Smooth muscle cell (in vitro differentiated cells): ENCODE results near the gene SYTL1. TPM values are rescaled to one million over a fixed set of nuclear protein-coding genes. Genes with fewer than 3 reads are reported as not detected.
A peak's percentile ranks its signal among the peaks of the same experiment; 100 is the strongest.

Experiments
- DNase-seq: peaks from one replicate; lab custom pipeline; 2025; ENCODE audit not compliant: unreplicated experiment; lab: John Stamatoyannopoulos, UW
- H2AFZ ChIP-seq: fragments of 200-600 bp; sonication (generic); 2 replicates; pipeline ENCODE4 v1.6.0; 2016; ENCODE audit warnings: antibody characterized with exemption, low read depth, mild to moderate bottlenecking
- H3F3A ChIP-seq: fragments of 200-600 bp; sonication (generic); 2 replicates; pipeline ENCODE4 v1.6.0; 2017; ENCODE audit warnings: antibody characterized with exemption, low read depth
- H3K27ac ChIP-seq: fragments of 200-600 bp; sonication (generic); 2 replicates; pipeline ENCODE4 v1.5.1; 2016; ENCODE audit warnings: low read depth, mild to moderate bottlenecking
- H3K27me3 ChIP-seq: fragments of 200-600 bp; sonication (generic); 2 replicates; pipeline ENCODE4 v1.6.1; 2016; ENCODE audit warnings: low read depth, mild to moderate bottlenecking
- H3K36me3 ChIP-seq: fragments of 200-600 bp; sonication (generic); 2 replicates; pipeline ENCODE4 v1.5.1; 2016; ENCODE audit warnings: low read depth
- H3K4me1 ChIP-seq: fragments of 200-600 bp; sonication (generic); 2 replicates; pipeline ENCODE4 v1.5.1; 2016; ENCODE audit warnings: low read depth
- H3K4me2 ChIP-seq: fragments of 200-600 bp; sonication (generic); 2 replicates; pipeline ENCODE4 v1.6.0; 2016; ENCODE audit warnings: mild to moderate bottlenecking
- H3K4me3 ChIP-seq: fragments of 200-600 bp; sonication (generic); 2 replicates; pipeline ENCODE4 v1.5.1; 2016; ENCODE audit warnings: mild to moderate bottlenecking
- H3K79me2 ChIP-seq: fragments of 200-600 bp; sonication (generic); 2 replicates; pipeline ENCODE4 v1.6.0; 2016; ENCODE audit warnings: low read depth, mild to moderate bottlenecking
- H3K9ac ChIP-seq: fragments of 200-600 bp; sonication (generic); 2 replicates; pipeline ENCODE4 v1.6.0; 2016; ENCODE audit warnings: low read depth
- H3K9me3 ChIP-seq: fragments of 200-600 bp; sonication (generic); replicated peaks from 2 replicates; pipeline ENCODE4 v1.5.1; 2016; ENCODE audit warnings: low read depth
- H4K20me1 ChIP-seq: fragments of 200-600 bp; sonication (generic); 2 replicates; pipeline ENCODE4 v1.6.0; 2016; ENCODE audit warnings: low read depth
- WGBS: methylation state at CpG from one replicate; pipeline ENCODE4 v1.1.7; 2016; ENCODE audit warnings: low lambda C conversion rate; 5-methylcytosine and 5-hydroxymethylcytosine counted together
- polyA plus RNA-seq: library from polyadenylated mRNA; unstranded; fragments of >200 nt; fragmentation: Nextera tagmentation; extraction: Ambion mirVana; gene quantifications from 2 replicates; pipeline ENCODE4 v1.2.1, GENCODE V29; 2016
- total RNA-seq: library from RNA; depleted of rRNA; stranded (reverse); fragments of >200 nt; gene quantifications from 2 replicates; pipeline ENCODE4 v1.2.3, GENCODE V29; 2014
- TF ChIP-seq, protein P1 (sequence below): fragments of 200-600 bp; sonication (generic); IDR thresholded peaks from 2 replicates; pipeline ENCODE4 v1.5.1; 2017; ENCODE audit warnings: borderline replicate concordance, mild to moderate bottlenecking, antibody characterized with exemption; ENCODE audit not compliant: insufficient read depth, poor library complexity, severe bottlenecking

Gene SYTL1
- total and polyA plus RNA-seq, 2 experiments from 2014 or later: 14.2 to 16.5 TPM

DNA sequence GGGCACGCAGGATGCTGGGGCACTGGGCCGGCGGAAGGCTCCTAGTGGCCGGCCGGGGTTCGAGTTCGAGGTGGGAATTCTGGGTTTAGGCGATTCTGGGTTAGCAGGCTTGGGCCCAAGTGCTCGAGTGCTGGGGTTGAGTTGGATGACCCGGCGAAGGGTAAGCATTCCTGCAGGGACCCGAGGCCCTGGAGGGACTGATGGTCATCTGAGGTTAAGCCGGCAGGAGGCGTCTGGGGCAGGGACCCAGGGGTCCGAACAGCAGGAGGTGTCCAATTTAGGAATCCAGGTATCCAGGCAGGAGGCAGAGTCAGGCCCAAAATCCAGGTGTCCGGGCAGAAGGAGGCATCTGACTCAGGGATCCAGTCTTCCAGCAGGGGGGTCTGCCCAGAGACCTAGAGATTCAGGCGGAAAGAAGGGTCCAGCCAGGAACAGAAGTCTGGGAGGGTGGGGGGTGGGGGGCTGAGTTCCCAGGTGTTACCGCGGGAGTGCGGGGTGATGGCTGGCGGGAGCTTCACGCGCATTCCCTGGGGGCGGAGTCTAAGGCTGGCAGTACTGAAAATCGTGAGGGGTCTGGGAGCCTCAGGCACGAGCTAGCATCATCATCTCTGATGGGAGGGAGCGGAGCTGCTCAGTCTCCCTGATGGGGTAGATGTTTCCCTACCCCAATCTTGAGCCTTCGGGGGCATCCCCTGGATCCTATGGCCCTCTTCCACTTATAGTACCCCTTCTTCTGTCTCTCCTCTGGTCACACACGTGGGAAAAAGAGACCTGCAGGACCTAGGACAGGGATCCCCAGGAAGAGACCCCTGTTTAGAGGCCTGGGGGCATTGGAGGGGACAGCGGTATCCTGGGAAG is 51.2 kb downstream of the SYTL1 start:
- H3K79me2 ChIP-seq: no peaks in the 10 kb centered on the region
- no peaks in the 10 kb centered on the region for H4K20me1 ChIP-seq
- 20% methylated on average over 30 of the region's 30 CpGs for WGBS
- peak overlapping the region; percentile 94 for H3K9ac ChIP-seq
- H3K4me3 ChIP-seq: peak overlapping the region; percentile 76
- no peak overlapping the region for H3K27ac ChIP-seq
- no peaks in the 10 kb centered on the region for H3K36me3 ChIP-seq
- TF ChIP-seq, protein P1, sequence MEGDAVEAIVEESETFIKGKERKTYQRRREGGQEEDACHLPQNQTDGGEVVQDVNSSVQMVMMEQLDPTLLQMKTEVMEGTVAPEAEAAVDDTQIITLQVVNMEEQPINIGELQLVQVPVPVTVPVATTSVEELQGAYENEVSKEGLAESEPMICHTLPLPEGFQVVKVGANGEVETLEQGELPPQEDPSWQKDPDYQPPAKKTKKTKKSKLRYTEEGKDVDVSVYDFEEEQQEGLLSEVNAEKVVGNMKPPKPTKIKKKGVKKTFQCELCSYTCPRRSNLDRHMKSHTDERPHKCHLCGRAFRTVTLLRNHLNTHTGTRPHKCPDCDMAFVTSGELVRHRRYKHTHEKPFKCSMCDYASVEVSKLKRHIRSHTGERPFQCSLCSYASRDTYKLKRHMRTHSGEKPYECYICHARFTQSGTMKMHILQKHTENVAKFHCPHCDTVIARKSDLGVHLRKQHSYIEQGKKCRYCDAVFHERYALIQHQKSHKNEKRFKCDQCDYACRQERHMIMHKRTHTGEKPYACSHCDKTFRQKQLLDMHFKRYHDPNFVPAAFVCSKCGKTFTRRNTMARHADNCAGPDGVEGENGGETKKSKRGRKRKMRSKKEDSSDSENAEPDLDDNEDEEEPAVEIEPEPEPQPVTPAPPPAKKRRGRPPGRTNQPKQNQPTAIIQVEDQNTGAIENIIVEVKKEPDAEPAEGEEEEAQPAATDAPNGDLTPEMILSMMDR: peak; percentile 33
- H3K9me3 ChIP-seq: no peaks in the 10 kb centered on the region
- H2AFZ ChIP-seq: peak overlapping the region; percentile 47
- peaks cover 4% of the 10 kb centered on the region for H3K4me1 ChIP-seq
- DNase-seq: no peak
- H3F3A ChIP-seq: peaks cover 5% of the 10 kb centered on the region
- H3K4me2 ChIP-seq: peak overlapping the region; percentile 97
- no peaks in the 10 kb centered on the region for H3K27me3 ChIP-seq

DNA sequence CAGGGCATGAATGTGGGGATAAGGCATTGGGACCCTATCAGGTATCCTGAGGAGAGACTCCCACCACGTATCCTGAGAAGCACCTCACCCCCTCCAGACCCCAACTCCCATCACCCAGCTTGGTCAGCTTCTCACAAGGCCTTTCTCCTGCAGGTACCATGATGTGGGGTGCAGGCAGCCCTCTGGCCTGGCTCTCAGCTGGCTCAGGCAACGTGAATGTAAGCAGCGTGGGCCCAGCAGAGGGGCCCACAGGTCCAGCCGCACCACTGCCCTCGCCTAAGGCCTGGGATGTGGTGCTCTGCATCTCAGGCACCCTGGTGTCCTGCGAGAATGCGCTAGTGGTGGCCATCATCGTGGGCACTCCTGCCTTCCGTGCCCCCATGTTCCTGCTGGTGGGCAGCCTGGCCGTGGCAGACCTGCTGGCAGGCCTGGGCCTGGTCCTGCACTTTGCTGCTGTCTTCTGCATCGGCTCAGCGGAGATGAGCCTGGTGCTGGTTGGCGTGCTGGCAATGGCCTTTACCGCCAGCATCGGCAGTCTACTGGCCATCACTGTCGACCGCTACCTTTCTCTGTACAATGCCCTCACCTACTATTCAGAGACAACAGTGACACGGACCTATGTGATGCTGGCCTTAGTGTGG is 51.9 kb downstream of the SYTL1 start:
- H3K27ac ChIP-seq: no peak overlapping the region
- peaks cover 5% of the 10 kb centered on the region for H3F3A ChIP-seq
- no peak overlapping the region for H2AFZ ChIP-seq
- no peak overlapping the region for H3K4me2 ChIP-seq
- 97% methylated on average over 18 of the region's 18 CpGs for WGBS
- no peaks in the 10 kb centered on the region for H4K20me1 ChIP-seq
- no peak for DNase-seq
- H3K4me1 ChIP-seq: peaks cover 4% of the 10 kb centered on the region
- TF ChIP-seq, protein P1: no peak
- no peak overlapping the region for H3K4me3 ChIP-seq
- no peaks in the 10 kb centered on the region for H3K79me2 ChIP-seq
- no peaks in the 10 kb centered on the region for H3K36me3 ChIP-seq
- H3K9ac ChIP-seq: no peak overlapping the region
- H3K27me3 ChIP-seq: no peaks in the 10 kb centered on the region
- H3K9me3 ChIP-seq: no peaks in the 10 kb centered on the region

DNA sequence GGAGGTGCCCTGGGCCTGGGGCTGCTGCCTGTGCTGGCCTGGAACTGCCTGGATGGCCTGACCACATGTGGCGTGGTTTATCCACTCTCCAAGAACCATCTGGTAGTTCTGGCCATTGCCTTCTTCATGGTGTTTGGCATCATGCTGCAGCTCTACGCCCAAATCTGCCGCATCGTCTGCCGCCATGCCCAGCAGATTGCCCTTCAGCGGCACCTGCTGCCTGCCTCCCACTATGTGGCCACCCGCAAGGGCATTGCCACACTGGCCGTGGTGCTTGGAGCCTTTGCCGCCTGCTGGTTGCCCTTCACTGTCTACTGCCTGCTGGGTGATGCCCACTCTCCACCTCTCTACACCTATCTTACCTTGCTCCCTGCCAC is 52.4 kb downstream of the SYTL1 start:
- Histone ChIP-seq H3K27ac (no peak overlapping the region), H3F3A (peaks cover 5% of the 10 kb centered on the region), H3K4me3 (no peak overlapping the region), H3K4me2 (no peak overlapping the region), H3K9me3 (no peaks in the 10 kb centered on the region), H3K4me1 (peaks cover 4% of the 10 kb centered on the region), H3K9ac (no peak overlapping the region), H3K36me3 (no peaks in the 10 kb centered on the region), H4K20me1 (no peaks in the 10 kb centered on the region), H3K79me2 (no peaks in the 10 kb centered on the region), H3K27me3 (no peaks in the 10 kb centered on the region), H2AFZ (no peak overlapping the region)
- DNase-seq: no peak
- WGBS: 97% methylated on average over 9 of the region's 9 CpGs
- TF ChIP-seq, protein P1: no peak
